HG02943 (cell line): ENCODE measurements around the gene ING5.

Source experiments
- ATAC-seq: cut with Tn5 transposase; IDR thresholded peaks from one replicate; pipeline ENCODE4 v1.9.1; 2021; ENCODE audit warnings: mild to moderate bottlenecking, low read depth, moderate library complexity; ENCODE audit not compliant: unreplicated experiment

Gene ING5

DNA sequence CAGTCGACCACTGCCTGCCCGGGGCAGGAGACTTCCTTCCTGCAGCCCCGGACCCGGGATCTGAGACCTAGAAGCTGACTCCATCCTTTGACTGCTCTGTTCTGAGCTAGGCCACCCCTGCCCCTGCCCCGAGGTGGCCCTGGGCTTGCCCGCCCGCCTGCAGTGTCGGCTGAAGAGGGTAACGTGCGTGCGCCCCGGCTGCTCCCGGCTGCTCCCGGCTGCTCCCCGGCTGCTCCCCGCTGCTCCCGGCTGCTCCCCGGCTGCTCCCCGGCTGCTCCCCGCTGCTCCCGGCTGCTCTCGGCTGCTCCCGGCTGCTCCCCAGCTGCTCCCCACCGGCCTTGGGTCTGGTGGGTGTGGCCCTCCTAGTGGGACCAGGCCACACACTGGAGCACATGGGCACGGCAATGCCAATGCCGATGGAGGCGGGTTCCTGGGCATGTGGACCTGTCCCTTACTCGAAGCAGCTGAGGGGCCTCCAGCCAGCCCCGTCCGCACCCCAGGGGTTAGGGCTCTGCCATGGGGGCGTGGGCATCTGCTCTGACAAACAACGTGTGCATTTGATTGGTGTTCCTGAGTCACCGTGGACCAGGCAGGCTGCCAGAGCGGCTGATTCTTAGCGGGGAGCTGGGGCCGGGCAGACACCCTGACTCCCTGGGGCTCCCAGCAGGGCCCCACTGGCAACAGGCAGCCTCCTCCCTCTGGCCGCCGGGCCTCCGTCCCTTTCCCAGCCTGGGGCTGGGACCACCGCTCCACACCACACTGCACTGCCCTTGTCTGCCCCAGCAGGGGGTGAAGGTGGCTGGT lies 72.8 kb downstream of the ING5 start:
- ATAC-seq = no peak

DNA sequence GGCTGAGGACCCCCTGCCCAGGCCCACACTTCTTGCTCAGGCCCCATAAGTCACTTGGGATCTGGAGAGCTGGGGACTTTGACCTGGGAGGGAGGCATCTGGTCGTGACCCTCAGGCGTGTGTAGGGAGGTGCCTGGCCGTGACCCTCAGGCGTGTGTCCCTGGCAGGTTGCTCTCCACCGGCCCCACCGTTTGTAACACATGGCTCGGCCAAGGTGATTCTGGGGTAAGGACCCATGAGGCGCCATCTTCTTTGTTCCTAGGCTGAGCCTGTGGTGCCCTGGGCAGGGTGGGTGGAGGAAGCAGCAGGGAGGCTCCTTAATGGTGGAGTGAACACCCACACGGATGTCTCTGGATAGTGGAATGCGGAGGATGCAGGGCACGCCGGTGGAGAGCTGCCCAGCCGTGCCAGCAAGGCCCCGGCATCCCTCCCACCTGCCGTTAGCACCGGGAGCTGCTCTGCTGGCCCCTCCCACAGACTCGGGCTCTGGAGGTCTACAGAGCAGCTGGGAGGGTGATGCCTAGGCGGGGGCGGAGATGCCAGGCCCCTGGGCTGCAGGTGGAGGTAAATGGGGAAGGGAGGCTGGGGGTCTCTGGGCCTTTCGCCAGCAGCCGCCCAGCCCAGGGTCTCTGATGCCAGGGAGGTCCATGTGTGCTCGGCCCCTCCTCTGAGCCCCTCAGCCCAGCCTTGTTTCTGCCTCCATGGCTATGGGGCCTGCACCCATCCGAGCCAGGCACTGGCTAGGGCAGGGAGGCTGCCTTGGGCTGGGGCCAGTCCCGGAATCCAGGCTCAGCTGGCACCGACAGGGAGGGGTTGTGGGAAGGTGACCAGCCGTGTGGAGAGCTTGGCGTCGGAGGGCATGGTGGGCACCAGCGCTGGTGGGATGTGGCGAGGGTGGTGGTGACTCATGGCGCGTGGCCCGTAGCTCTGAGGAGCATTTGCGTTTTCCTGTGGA lies 73.7 kb downstream of the ING5 start:
- no peak for ATAC-seq

DNA sequence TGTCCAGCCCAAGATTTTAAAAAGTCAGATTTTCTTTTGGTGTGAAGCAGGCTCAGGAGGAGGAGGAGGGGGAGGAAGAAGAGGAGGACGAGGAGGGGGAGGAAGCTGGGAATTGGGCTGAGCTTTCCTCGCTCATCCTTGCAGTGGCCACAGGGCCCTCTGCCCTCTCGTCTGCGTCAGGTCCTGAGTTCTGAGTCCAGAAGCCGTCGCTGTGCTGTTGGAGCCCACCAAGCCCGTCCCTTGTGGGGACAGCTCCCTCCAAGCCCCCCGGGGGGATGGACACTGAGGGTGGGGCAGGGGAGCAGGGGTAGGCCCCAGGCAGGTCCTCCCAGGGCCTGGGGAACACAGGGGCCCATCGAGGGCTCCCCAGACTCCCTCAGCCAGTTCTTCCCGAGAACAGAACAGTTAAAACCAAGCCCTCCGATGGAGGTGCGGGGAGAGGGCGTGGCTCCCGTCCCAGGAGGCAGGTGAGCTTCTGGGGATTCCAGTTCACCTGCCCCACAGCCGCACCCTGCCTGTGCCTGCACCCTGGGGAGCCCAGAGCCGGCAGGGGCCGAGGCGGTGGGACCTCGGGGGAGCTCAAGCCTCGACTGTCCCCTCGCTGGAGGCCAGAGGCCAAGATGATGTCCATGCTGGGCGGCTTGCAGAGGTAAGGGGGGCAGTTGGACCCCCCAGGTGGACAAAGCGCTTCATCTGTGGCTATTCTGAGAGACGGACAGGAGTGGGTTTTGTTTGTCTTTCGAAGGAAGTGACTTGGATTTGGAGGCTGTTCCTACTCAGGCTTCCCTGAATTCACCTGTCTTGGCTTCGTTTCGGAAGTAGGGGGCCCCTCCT lies 74.7 kb downstream of the ING5 start, which contains the start of gene GAL3ST2:
Gene GAL3ST2 (plus strand): TSS at position 487 of the 834 bp plus-strand sequence. CDS start 134 bp downstream, at position 621.
- no peak for ATAC-seq

DNA sequence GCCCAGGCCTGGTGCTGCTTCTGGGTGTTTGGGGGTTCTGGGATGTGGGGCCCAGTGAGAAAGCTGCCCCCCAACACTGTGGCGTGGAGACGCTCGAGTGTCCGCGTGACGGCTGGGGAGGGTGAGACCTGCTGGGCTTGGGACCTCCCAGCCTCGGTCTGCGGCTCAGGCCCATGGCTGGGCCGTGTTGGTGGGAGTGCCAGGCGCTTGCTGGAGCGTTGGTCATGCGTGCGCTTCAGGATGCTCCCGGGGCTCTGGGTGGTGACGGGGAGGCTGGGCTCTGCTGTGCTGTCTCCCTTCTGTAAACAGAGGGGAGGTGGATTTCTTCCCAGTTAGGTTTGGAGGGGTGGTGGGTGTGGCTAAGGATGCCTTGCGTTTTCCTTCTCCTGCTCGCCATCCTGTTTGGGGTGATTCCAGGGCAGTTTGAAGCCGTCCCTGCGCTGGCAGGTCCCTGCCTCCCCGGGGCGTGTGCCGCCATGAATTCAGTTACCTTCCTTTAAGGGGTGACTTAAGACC lies 75.4 kb downstream of the ING5 start:
- ATAC-seq = no peak

DNA sequence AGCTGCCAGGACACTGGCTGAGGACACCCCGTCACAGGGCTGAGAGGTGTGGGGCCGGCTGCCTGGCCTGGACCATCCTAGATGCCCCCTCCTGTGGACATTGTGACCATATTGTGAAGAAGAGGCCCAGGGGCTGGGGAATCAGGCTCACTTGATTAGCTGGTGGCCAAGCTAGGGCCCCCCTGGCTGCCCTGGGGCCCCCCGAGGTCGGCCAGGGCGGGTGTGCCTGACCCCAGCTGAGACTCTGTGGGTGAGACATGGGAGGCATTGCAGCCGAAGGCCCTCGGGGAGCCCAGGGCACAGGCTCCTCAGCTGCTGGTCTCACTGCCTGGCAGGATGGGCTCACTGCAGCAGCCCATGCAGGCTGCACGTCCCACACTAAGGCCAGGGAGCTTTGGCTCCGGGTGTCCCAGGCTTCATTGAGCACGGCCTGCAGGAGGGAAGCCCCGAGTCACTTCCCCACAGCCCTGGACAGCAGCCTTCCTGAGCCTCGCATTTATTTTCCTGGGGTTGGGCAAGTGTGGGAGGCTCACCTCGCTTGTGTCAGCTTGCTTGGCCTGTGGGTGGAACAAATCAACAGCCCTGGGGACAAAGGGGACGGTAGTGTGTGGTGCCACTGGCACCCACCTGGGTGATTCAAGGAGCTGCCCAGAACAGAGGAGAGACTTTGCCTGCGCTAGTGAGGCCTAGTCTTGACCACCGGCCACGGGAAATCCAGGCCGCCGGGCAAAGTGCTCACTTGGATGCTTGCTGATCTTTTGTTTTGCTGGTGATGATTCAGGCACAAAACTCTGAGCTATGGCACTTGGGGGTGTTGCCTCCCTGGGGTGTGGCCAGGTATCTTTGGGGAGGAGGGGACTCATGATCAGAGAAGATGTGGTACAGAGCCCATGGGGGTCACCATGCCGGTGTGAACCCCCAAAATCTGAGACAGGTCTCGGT lies 76.1 kb downstream of the ING5 start:
- no peak for ATAC-seq
